PC-3 (cell line): ENCODE data around the gene AFTPH. TPM values are rescaled to one million over a fixed set of nuclear protein-coding genes. Genes with fewer than 3 reads are reported as not detected.

Experiments
- ATAC-seq: fragments of 200-7000 bp; cut with Tn5 transposase; 2 replicates; pipeline ENCODE4 v1.9.1; 2020; ENCODE audit warnings: mild to moderate bottlenecking, moderate library complexity
- BruUV-seq: library from RNA; stranded (reverse); fragments of 400-500 nt; replicated peaks from 2 replicates; lab custom pipeline; 2021; lab: Mats Ljungman, UMichigan
- CTCF ChIA-PET: fragments of 300-600 bp; sonication (Branson Sonifier 250); formaldehyde crosslinking; loops from one replicate; lab custom pipeline; 2022; ENCODE audit warnings: antibody characterized with exemption; lab: Charles Lee
- POLR2A ChIA-PET: fragments of 300-600 bp; sonication (Branson Sonifier 250); formaldehyde crosslinking; loops from one replicate; lab custom pipeline; 2022; ENCODE audit warnings: antibody characterized with exemption; ENCODE audit not compliant: unreplicated experiment; lab: Charles Lee
- DNase-seq: peaks from one replicate; pipeline ENCODE4 v3.0.0-alpha.2; 2015
- H2AFZ ChIP-seq: fragments of 300-600 bp; sonication (generic); 2 replicates; pipeline ENCODE4 v1.6.0; 2016; ENCODE audit warnings: antibody characterized with exemption, low read length
- H3F3A ChIP-seq: fragments of 300-600 bp; sonication (generic); one replicate; pipeline ENCODE4 v1.6.0; 2017; ENCODE audit warnings: antibody characterized with exemption, low read length, control low read depth, mild to moderate bottlenecking; ENCODE audit not compliant: unreplicated experiment
- H3K27ac ChIP-seq: fragments of 300-600 bp; sonication (generic); 2 replicates; pipeline ENCODE4 v1.5.1; 2016; ENCODE audit warnings: mild to moderate bottlenecking, low read length
- H3K27me3 ChIP-seq: fragments of 300-600 bp; sonication (generic); 2 replicates; pipeline ENCODE4 v1.6.1; 2016; ENCODE audit warnings: low read length, mixed read lengths
- H3K36me3 ChIP-seq: fragments of 300-600 bp; sonication (generic); 2 replicates; pipeline ENCODE4 v1.6.1; 2016; ENCODE audit warnings: low read depth, mixed run types, low read length, mixed read lengths
- H3K4me1 ChIP-seq: fragments of 300-600 bp; sonication (generic); 2 replicates; pipeline ENCODE4 v1.5.1; 2016; ENCODE audit warnings: low read length; ENCODE audit not compliant: insufficient read depth
- H3K4me2 ChIP-seq: fragments of 300-600 bp; sonication (generic); 2 replicates; pipeline ENCODE4 v1.6.0; 2016; ENCODE audit warnings: low read length
- H3K4me3 ChIP-seq: fragments of 300-600 bp; sonication (generic); 2 replicates; pipeline ENCODE4 v1.5.1; 2016; ENCODE audit warnings: mild to moderate bottlenecking, low read length, mixed read lengths
- H3K79me2 ChIP-seq: fragments of 300-600 bp; sonication (generic); 2 replicates; pipeline ENCODE4 v1.6.1; 2017; ENCODE audit warnings: low read length, mixed read lengths
- H3K9ac ChIP-seq: fragments of 300-600 bp; sonication (generic); 2 replicates; pipeline ENCODE4 v1.6.0; 2016; ENCODE audit warnings: mild to moderate bottlenecking, low read length
- H3K9me2 ChIP-seq: fragments of 300-600 bp; sonication (generic); replicated peaks from 2 replicates; pipeline ENCODE4 v1.6.1; 2016; ENCODE audit warnings: mixed run types, low read length, mixed read lengths
- H3K9me3 ChIP-seq: fragments of 300-600 bp; sonication (generic); 2 replicates; pipeline ENCODE4 v1.6.1; 2016; ENCODE audit warnings: low read length, mixed read lengths
- H4K20me1 ChIP-seq: fragments of 300-600 bp; sonication (generic); 2 replicates; pipeline ENCODE4 v1.6.1; 2016; ENCODE audit warnings: low read length, mixed read lengths
- EZH2 ChIP-seq: fragments of 300-600 bp; sonication (generic); IDR thresholded peaks from one replicate; pipeline ENCODE4 v1.6.1; 2017; ENCODE audit warnings: antibody characterized with exemption, mild to moderate bottlenecking, low read length; ENCODE audit not compliant: unreplicated experiment
- EZH2phosphoT487 ChIP-seq: fragments of 300-600 bp; sonication (generic); IDR thresholded peaks from 2 replicates; pipeline ENCODE4 v1.6.1; 2018; ENCODE audit warnings: mild to moderate bottlenecking, antibody characterized with exemption, low read length, borderline replicate concordance
- intact Hi-C: fragments of 100-400 bp; cut with micrococcal nuclease; formaldehyde crosslinking; loops from 2 replicates; pipeline ENCODE4 v1.9.0; 2023
- total RNA-seq: library from RNA; depleted of rRNA; stranded (reverse); fragments of >200 nt; gene quantifications from 2 replicates; pipeline ENCODE4 v1.2.3, GENCODE V29; 2014
- TF ChIP-seq, protein P1 (sequence below): fragments of 300-600 bp; sonication (generic); conservative IDR thresholded peaks from 2 replicates; pipeline ENCODE4 v1.5.1; 2017; ENCODE audit warnings: antibody characterized with exemption, low read depth, mild to moderate bottlenecking, low read length

Gene AFTPH
- total RNA-seq, 1 experiment from 2014 or later, result 26.6 TPM

DNA sequence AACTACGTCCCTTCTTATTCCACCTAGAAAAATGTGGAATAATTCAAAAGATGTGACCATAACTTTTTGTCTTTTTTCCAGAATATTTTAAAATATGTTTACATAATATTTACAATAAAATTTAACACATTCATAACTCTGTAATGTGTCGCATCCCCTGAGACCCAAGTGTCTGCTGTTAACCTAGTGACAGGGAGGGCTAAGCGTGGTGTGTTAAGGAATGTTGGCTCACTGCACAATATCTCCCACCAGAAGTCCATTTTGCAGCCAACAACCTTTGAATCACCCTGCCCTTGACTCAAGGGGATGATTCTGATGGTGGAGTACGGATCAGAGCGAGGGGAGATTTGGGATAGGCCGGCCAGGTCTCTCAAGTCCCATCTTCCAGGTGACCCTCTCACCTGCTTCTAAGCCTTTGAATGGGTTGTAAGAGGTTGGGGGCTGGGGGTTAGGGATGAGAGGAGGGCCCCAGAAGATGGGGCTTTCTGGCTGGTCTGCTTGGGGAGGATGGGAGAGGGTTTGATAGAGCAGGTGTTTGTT lies 86.3 kb downstream of the AFTPH start:
- intact Hi-C loops, result no loop called here
- ATAC-seq (no peak), DNase-seq (no peak)
- TF ChIP-seq, protein P1, sequence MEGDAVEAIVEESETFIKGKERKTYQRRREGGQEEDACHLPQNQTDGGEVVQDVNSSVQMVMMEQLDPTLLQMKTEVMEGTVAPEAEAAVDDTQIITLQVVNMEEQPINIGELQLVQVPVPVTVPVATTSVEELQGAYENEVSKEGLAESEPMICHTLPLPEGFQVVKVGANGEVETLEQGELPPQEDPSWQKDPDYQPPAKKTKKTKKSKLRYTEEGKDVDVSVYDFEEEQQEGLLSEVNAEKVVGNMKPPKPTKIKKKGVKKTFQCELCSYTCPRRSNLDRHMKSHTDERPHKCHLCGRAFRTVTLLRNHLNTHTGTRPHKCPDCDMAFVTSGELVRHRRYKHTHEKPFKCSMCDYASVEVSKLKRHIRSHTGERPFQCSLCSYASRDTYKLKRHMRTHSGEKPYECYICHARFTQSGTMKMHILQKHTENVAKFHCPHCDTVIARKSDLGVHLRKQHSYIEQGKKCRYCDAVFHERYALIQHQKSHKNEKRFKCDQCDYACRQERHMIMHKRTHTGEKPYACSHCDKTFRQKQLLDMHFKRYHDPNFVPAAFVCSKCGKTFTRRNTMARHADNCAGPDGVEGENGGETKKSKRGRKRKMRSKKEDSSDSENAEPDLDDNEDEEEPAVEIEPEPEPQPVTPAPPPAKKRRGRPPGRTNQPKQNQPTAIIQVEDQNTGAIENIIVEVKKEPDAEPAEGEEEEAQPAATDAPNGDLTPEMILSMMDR, result no peak
- TF ChIP-seq EZH2phosphoT487 (no peak), EZH2 (no peak)
- Histone ChIP-seq H3K4me2 (no peak overlapping the region), H3K9me3 (no peaks in the 10 kb centered on the region), H3K4me3 (no peak overlapping the region), H3K4me1 (peaks cover 31% of the 10 kb centered on the region), H3K27ac (no peak overlapping the region), H3K27me3 (no peaks in the 10 kb centered on the region), H3K9me2 (no peaks in the 10 kb centered on the region), H3K79me2 (no peaks in the 10 kb centered on the region), H4K20me1 (no peaks in the 10 kb centered on the region), H3K9ac (no peak overlapping the region), H3K36me3 (no peaks in the 10 kb centered on the region), H3F3A (no peaks in the 10 kb centered on the region), H2AFZ (no peak overlapping the region)
- ChIA-PET POLR2A (no interaction called here), CTCF (no interaction called here)
- no TSS peak for BruUV-seq

- TF ChIP-seq, protein P1, result no peak
- TF ChIP-seq EZH2 (no peak), EZH2phosphoT487 (no peak)
- no peaks in the 10 kb centered on the region for H3K9me2 ChIP-seq
- no peak overlapping the region for H3K4me3 ChIP-seq
- H3K4me2 ChIP-seq, result no peak overlapping the region
- H3K9ac ChIP-seq, result no peak overlapping the region
- CTCF ChIA-PET, result no interaction called here
- peaks cover 11% of the 10 kb centered on the region for H3K4me1 ChIP-seq
- no peaks in the 10 kb centered on the region for H3K79me2 ChIP-seq
- no peaks in the 10 kb centered on the region for H3F3A ChIP-seq
- no peak overlapping the region for H3K27ac ChIP-seq
- no peaks in the 10 kb centered on the region for H3K36me3 ChIP-seq
- POLR2A ChIA-PET, result no interaction called here
- H3K27me3 ChIP-seq, result no peaks in the 10 kb centered on the region
- no peaks in the 10 kb centered on the region for H4K20me1 ChIP-seq
- no peaks in the 10 kb centered on the region for H3K9me3 ChIP-seq
- H2AFZ ChIP-seq, result no peak overlapping the region
- ATAC-seq (no peak), DNase-seq (no peak)
- BruUV-seq, result no TSS peak
- intact Hi-C loops, result no loop called here
Observed at GRCh38 chr2:64612575-64613195, 88.6 kb downstream of the AFTPH start.

DNA sequence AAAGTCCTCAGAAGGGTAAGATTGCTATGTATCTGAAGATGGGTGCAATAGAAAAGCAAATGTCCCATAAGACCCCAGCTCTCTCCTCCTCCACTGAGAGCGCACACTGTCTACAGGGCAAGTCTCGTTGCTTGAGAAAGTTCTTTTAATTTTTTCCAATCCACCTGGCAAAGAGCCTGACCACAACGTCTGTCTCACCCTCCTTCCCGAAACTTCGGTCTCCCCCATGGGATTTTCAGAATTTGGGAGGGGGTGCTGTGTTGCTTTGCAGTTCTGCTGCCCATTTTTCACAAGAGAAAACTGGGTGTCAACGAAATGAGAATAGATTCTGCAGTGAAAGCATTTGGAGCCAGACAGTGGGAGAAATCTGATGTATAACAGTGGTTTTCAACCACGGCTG lies 89.1 kb downstream of the AFTPH start:
- Histone ChIP-seq H3K9me3 (no peaks in the 10 kb centered on the region), H3K4me2 (no peak overlapping the region), H3K79me2 (no peaks in the 10 kb centered on the region), H3K36me3 (no peaks in the 10 kb centered on the region), H4K20me1 (no peaks in the 10 kb centered on the region), H3K4me1 (peaks cover 5% of the 10 kb centered on the region), H2AFZ (no peak overlapping the region), H3K27ac (no peak overlapping the region), H3K9ac (no peak overlapping the region), H3K9me2 (no peaks in the 10 kb centered on the region), H3K27me3 (no peaks in the 10 kb centered on the region), H3K4me3 (no peak overlapping the region), H3F3A (no peaks in the 10 kb centered on the region)
- intact Hi-C loops, result no loop called here
- ATAC-seq (no peak), DNase-seq (no peak)
- POLR2A ChIA-PET, result no interaction called here
- no TSS peak for BruUV-seq
- CTCF ChIA-PET, result no interaction called here
- TF ChIP-seq EZH2, result no peak
- no peak for TF ChIP-seq EZH2phosphoT487
